Spleen (tissue), 11 donors: Measurements from ENCODE around the gene EFL1. TPM values are rescaled to one million over a fixed set of nuclear protein-coding genes. Genes with fewer than 3 reads are reported as not detected.

Experiments used
- DNase-seq: peaks from one replicate; pipeline ENCODE4 v3.0.0-alpha.2; 2020
- H3K27ac ChIP-seq, 8 donors: fragments of 200-600 bp; sonication (generic) in 7 of 8; 1 replicate in 4 of 8; 2 replicates in 4 of 8; pipeline versions ENCODE4 v1.5.0 to v1.8.0; 2016 to 2021; ENCODE audit warnings: inconsistent platforms in 4 of 8, mild to moderate bottlenecking in 4 of 8, moderate library complexity in 1 of 8
- H3K27me3 ChIP-seq, 7 donors: fragments of 200-600 bp; sonication (generic) in 6 of 7; replicated peaks in 1 of 7; 1 replicate in 4 of 7; 2 replicates in 3 of 7; pipeline versions ENCODE4 v1.5.0 to v1.8.0; 2016 to 2021; ENCODE audit warnings: inconsistent platforms in 3 of 7, mild to moderate bottlenecking in 1 of 7
- H3K36me3 ChIP-seq, 6 donors: fragments of 200-600 bp; sonication (generic) in 5 of 6; 1 replicate in 4 of 6; 2 replicates in 2 of 6; pipeline versions ENCODE4 v1.5.0 to v1.8.0; 2016 to 2021; ENCODE audit warnings: inconsistent platforms in 2 of 6
- H3K4me1 ChIP-seq, 6 donors: fragments of 200-600 bp; sonication (generic) in 5 of 6; 1 replicate in 3 of 6; 2 replicates in 3 of 6; pipeline versions ENCODE4 v1.5.0 to v1.8.0; 2016 to 2021; ENCODE audit warnings: inconsistent platforms in 3 of 6
- H3K4me3 ChIP-seq, 8 donors: fragments of 200-600 bp; sonication (generic) in 7 of 8; 1 replicate in 4 of 8; 2 replicates in 4 of 8; pipeline versions ENCODE4 v1.5.0 to v1.8.0; 2016 to 2021; ENCODE audit warnings: inconsistent platforms in 4 of 8, mild to moderate bottlenecking in 4 of 8, moderate library complexity in 2 of 8
- H3K9me3 ChIP-seq, 8 donors: fragments of 200-600 bp; sonication (generic) in 7 of 8; 1 replicate in 4 of 8; 2 replicates in 4 of 8; pipeline versions ENCODE4 v1.5.0 to v1.8.0; 2016 to 2021; ENCODE audit warnings: inconsistent platforms in 4 of 8
- POLR2A ChIP-seq, 3 donors: fragments of 450-650 bp; IDR thresholded peaks; one replicate each; pipeline ENCODE4 v1.5.1; 2017; ENCODE audit warnings: antibody characterized with exemption in 3 of 3, mild to moderate bottlenecking in 1 of 3
- POLR2AphosphoS5 ChIP-seq, 3 donors: sonication (generic); formaldehyde crosslinking; IDR thresholded peaks; one replicate each; pipeline ENCODE4 v1.5.1; 2017; ENCODE audit warnings: antibody characterized with exemption in 3 of 3
- WGBS, 5 donors: extraction: QIAGEN DNeasy Blood & Tissue Kit in 3 of 5; methylation state at CpG; one replicate each; pipeline versions ENCODE4 v1.1.5 to v1.1.7; 2013 to 2018; 5-methylcytosine and 5-hydroxymethylcytosine counted together
- intact Hi-C: fragments of 100-400 bp; cut with DNase I; formaldehyde crosslinking; loops from one replicate; pipeline ENCODE4 v1.15.0; 2023; ENCODE audit warnings: low total_unique reads
- polyA plus RNA-seq, 3 donors: library from polyadenylated mRNA; stranded (reverse); fragments of 200-250 nt; gene quantifications; one replicate each; pipeline ENCODE4 v1.2.1, GENCODE V29; 2013
- total RNA-seq, 7 donors: library from RNA; depleted of rRNA in 3 of 7; stranded (reverse); fragments of >200 nt in 3 of 7; fragmentation: NEBNext Ultra II Directional in 4 of 7; extraction: Animal tissue kit (Norgen Biotek cat#: 25700) in 4 of 7; gene quantifications; one replicate each; pipeline versions ENCODE4 v1.1.0 to v1.2.1, GENCODE V29; 2016 to 2021
- TF ChIP-seq, protein P1 (sequence below), 11 experiments: fragments of 200-600 bp in 7 of 11; fragments of 450-650 bp in 4 of 11; sonication (generic) in 4 of 11; IDR thresholded peaks in 8 of 11; conservative IDR thresholded peaks in 3 of 11; 1 replicate in 7 of 11; 2 replicates in 4 of 11; pipeline versions ENCODE4 v1.4.0 to v1.8.0; 2016 to 2021; ENCODE audit warnings: antibody characterized with exemption in 11 of 11, inconsistent platforms in 4 of 11, mild to moderate bottlenecking in 1 of 11
- donor health status: healthy with polysubstance abuse.
- donor health status: DM: no; HTN: no; CAD: no; lungs with moderate emphysema.
- donor health status: DM: no; HTN: no; CAD: no.
- donor health status: Bipolar disorder and iron deficiency.
- donor health status: healthy.
- donor health status: DM: no; HTN: no; CAD: no.
- donor health status: DM: yes; HTN: yes; CAD: no.

Gene EFL1
- total and polyA plus RNA-seq, 10 donors, result 3.1 to 21.9 (median 17.4) TPM

- TF ChIP-seq POLR2A (IDR thresholded peaks at IDR 0.05) (no peak), POLR2AphosphoS5 (IDR thresholded peaks at IDR 0.05) (no peak)
- TF ChIP-seq, protein P1, sequence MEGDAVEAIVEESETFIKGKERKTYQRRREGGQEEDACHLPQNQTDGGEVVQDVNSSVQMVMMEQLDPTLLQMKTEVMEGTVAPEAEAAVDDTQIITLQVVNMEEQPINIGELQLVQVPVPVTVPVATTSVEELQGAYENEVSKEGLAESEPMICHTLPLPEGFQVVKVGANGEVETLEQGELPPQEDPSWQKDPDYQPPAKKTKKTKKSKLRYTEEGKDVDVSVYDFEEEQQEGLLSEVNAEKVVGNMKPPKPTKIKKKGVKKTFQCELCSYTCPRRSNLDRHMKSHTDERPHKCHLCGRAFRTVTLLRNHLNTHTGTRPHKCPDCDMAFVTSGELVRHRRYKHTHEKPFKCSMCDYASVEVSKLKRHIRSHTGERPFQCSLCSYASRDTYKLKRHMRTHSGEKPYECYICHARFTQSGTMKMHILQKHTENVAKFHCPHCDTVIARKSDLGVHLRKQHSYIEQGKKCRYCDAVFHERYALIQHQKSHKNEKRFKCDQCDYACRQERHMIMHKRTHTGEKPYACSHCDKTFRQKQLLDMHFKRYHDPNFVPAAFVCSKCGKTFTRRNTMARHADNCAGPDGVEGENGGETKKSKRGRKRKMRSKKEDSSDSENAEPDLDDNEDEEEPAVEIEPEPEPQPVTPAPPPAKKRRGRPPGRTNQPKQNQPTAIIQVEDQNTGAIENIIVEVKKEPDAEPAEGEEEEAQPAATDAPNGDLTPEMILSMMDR (IDR thresholded peaks at IDR 0.05 in 8 of 11, conservative IDR thresholded peaks at IDR 0.05 in 3 of 11), result no peak
- 87 to 93% (median 90%) methylated on average over 2 of the region's 2 CpGs for WGBS, 5 donors
Measured at GRCh38 chr15:82183121-82184031, 79.2 kb downstream of the EFL1 start.

GRCh38 chr15:82181371-82181770, 81.2 kb downstream of the EFL1 start:
- no peak overlapping the region for H3K4me3 ChIP-seq
- 93 to 100% (median 96%) methylated on average over 2 of the region's 2 CpGs for WGBS, 5 donors
- DNase-seq, result no peak
- H3K36me3 ChIP-seq, result peaks cover 0 to 18% (median 0%) of the 10 kb centered on the region in 6 donors
- H3K27me3 ChIP-seq, result no peaks in the 10 kb centered on the region
- peaks cover 0 to 10% (median 0%) of the 10 kb centered on the region in 6 donors for H3K4me1 ChIP-seq
- TF ChIP-seq POLR2A (IDR thresholded peaks at IDR 0.05), result no peak
- no peak for TF ChIP-seq POLR2AphosphoS5 (IDR thresholded peaks at IDR 0.05)
- TF ChIP-seq, protein P1 (IDR thresholded peaks at IDR 0.05 in 8 of 11, conservative IDR thresholded peaks at IDR 0.05 in 3 of 11), result no peak
- no peaks in the 10 kb centered on the region for H3K9me3 ChIP-seq
- intact Hi-C loops, result no loop called here
- no peak overlapping the region for H3K27ac ChIP-seq

More at GRCh38 chr15:82183121-82184031, 79.2 kb downstream of the EFL1 start:
- Histone ChIP-seq H3K27ac (no peak overlapping the region), H3K9me3 (no peaks in the 10 kb centered on the region), H3K27me3 (no peaks in the 10 kb centered on the region), H3K36me3 (peaks cover 0 to 18% (median 0%) of the 10 kb centered on the region in 6 donors), H3K4me3 (no peak overlapping the region), H3K4me1 (peaks cover 0 to 10% (median 0%) of the 10 kb centered on the region in 6 donors)
- intact Hi-C loops, result no loop called here
- DNase-seq, result no peak

DNA sequence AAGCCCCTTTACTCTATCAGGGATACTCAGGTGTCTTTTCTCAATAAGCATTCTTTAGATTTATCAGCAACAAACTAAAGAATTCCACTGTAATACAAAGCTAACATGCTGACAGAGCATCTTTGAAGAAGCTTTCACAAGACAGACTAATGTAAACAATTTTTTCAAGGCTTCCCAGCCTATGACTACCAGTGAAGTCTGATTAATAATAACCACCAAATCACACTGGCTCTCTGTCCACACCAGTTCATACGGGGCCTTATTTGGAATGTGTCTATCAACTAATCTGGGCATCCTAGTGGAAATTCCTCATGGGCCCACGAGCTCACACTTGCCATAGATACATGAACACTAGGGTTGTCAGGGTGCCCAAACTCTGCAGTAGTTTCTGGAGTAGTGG, 84.5 kb downstream of the EFL1 start:
- H3K27ac ChIP-seq, result no peak overlapping the region
- H3K4me1 ChIP-seq, result peaks cover 0 to 6% (median 0%) of the 10 kb centered on the region in 6 donors
- H3K4me3 ChIP-seq, result no peak overlapping the region
- intact Hi-C loops, result no loop called here
- no peak for DNase-seq
- WGBS, 5 donors, result 71 to 90% (median 84%) methylated on average over 2 of the region's 2 CpGs
- TF ChIP-seq POLR2AphosphoS5 (IDR thresholded peaks at IDR 0.05), result no peak
- TF ChIP-seq, protein P1 (IDR thresholded peaks at IDR 0.05 in 8 of 11, conservative IDR thresholded peaks at IDR 0.05 in 3 of 11), result no peak
- TF ChIP-seq POLR2A (IDR thresholded peaks at IDR 0.05), result no peak
- no peaks in the 10 kb centered on the region for H3K9me3 ChIP-seq
- peaks cover 0 to 14% (median 0%) of the 10 kb centered on the region in 6 donors for H3K36me3 ChIP-seq
- H3K27me3 ChIP-seq, result no peaks in the 10 kb centered on the region
